ENCODE measurements around the gene DHX29. TPM values are rescaled to one million over a fixed set of nuclear protein-coding genes. Genes with fewer than 3 reads are reported as not detected.

DHX29 gene
- total RNA-seq, 1 experiment from 2014 or later = 24.3 TPM

- Histone ChIP-seq H4K20me1 (ENCODE audit: insufficient read depth) (peaks cover 8% of the 10 kb centered on the region; the same call in 1 of the 2 replicates), H3K27me3 (ENCODE audit: insufficient read depth, low read length) (no peaks in the 10 kb centered on the region), H3K27ac (ENCODE audit: low read depth, low read length) (no peak overlapping the region), H3K9ac (ENCODE audit: low read length) (no peak overlapping the region), H3K4me1 (ENCODE audit: control insufficient read depth in 1 of 2, insufficient read depth in 2 of 2, low read length in 2 of 2) (no peaks in the 10 kb centered on the region), H2AFZ (ENCODE audit: low read depth, low read length, poor library complexity, severe bottlenecking) (no peak overlapping the region), H3K9me2 (ENCODE audit: insufficient read depth) (no peaks in the 10 kb centered on the region), H3K9me3 (ENCODE audit: control insufficient read depth in 1 of 2, insufficient read depth in 1 of 2, low read depth in 1 of 2, low read length in 2 of 2) (no peaks in the 10 kb centered on the region), H3K4me3 (replicated peaks in 1 of 2; ENCODE audit: low read depth in 1 of 2, low read length in 2 of 2) (no peak overlapping the region), H3K79me2 (ENCODE audit: insufficient read depth, low read length) (peaks cover 95% of the 10 kb centered on the region), H3K4me2 (ENCODE audit: low read length) (no peak overlapping the region), H3K36me3 (ENCODE audit: control insufficient read depth in 1 of 2, insufficient read depth in 2 of 2, low read length in 2 of 2) (peaks cover 22 to 39% of the 10 kb centered on the region in 2 experiments)
- ChIA-PET POLR2A (no interaction called here), RAD21 (ENCODE audit: low non-redundant PET in 1 of 2, low total read pairs in 2 of 2, uncharacterized antibody in 2 of 2, unreplicated experiment in 2 of 2) (no interaction called here), CTCF (no interaction called here)
- intact Hi-C loops (cut with micrococcal nuclease) = no loop called here
- no peak for TF ChIP-seq ZNF274 (IDR thresholded peaks at IDR 0.05; ENCODE audit: low read depth, low read length)
- no peak for TF ChIP-seq SRF (IDR thresholded peaks at IDR 0.05; ENCODE audit: low read depth)
- no peak for TF ChIP-seq POLR2AphosphoS5 (IDR thresholded peaks at IDR 0.05; ENCODE audit: low read depth, low read length)
- TF ChIP-seq EGR1 (IDR thresholded peaks at IDR 0.05; ENCODE audit: low read depth) = no peak
- TF ChIP-seq JUND (IDR thresholded peaks at IDR 0.05) = no peak
- no peak for TF ChIP-seq CTCF (IDR thresholded peaks at IDR 0.05 in 2 of 3, conservative IDR thresholded peaks at IDR 0.05 in 1 of 3; ENCODE audit: borderline replicate concordance in 1 of 3, insufficient read depth in 1 of 3, low read depth in 2 of 3, low read length in 2 of 3)
- no peak for TF ChIP-seq POLR2A (IDR thresholded peaks at IDR 0.05; ENCODE audit: borderline replicate concordance, extremely low read depth, insufficient read depth, insufficient read length)
- no peak for TF ChIP-seq SP1 (IDR thresholded peaks at IDR 0.05; ENCODE audit: low read depth)
- TF ChIP-seq ELF1 (IDR thresholded peaks at IDR 0.05; ENCODE audit: borderline replicate concordance, low read depth) = no peak
- TF ChIP-seq MAX (IDR thresholded peaks at IDR 0.05) = no peak
- ATAC-seq (no peak), DNase-seq (ENCODE audit: low read depth, low spot score) (no peak)
- BruUV-seq (replicated peaks) = no TSS peak
Measured at GRCh38 chr5:55331321-55331720, 23.8 kb upstream of the DHX29 start.

All from HCT116 (cell line).